ENCODE results near the gene TCHHL1. TPM values are rescaled to one million over a fixed set of nuclear protein-coding genes. Genes with fewer than 3 reads are reported as not detected.

The TCHHL1 gene
- total RNA-seq (not detected), polyA plus RNA-seq (not detected)
- long read RNA-seq, donor 1, result 0 reads
- long read RNA-seq, donor 2, result 0 reads
- long read RNA-seq, donor 3, result 0 reads

DNA sequence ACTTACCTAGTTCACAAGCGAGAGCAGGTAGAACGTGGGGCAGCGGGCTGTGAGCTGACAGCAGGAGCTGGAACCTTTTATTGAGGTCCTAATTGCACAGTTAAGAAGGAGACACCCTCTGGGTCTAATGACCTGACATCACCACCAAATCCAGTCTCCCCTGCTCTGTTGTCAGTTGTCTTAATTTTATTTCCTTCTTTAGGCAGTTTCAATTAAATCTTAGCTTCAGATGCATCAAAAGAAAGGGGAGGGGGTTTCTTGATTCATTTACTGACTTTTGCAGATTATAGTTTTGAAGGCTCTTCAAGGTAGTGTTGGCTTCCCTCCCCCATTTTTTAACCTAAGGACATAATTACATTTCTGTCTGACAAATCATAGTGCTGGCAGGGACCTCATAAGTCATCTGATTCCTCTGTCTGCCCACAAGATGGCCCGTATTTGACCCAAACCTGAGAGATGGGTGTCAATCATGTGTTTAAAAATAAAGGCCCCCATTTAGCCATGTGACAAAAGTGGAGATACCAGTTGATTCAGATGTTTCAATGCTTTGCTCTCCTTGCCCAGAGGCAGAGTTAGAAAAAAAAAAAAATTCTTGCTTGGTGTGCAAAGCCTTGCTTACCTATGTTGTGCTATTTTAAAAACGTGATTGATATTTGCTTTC, at the start of gene TCHHL1:
Gene TCHHL1 (minus strand): TSS at position 51 of the 661 bp plus-strand sequence. CDS start 921 bp downstream, outside the sequence.
- Histone ChIP-seq H3K36me3 (no peaks in the 10 kb centered on the region), H3K9me3 (no peaks in the 10 kb centered on the region), H3K27ac (no peak within 1 kb of the TSS), H3K4me3 (no peak within 1 kb of the TSS), H3K4me1 (ENCODE audit: insufficient read depth) (no peaks in the 10 kb centered on the region), H3K27me3 (no peaks in the 10 kb centered on the region)
- intact Hi-C loops (cut with DNase I), result no loop called here
- no peak for DNase-seq
- no peak for TF ChIP-seq EP300 (IDR thresholded peaks at IDR 0.05)
- TF ChIP-seq, protein P1, sequence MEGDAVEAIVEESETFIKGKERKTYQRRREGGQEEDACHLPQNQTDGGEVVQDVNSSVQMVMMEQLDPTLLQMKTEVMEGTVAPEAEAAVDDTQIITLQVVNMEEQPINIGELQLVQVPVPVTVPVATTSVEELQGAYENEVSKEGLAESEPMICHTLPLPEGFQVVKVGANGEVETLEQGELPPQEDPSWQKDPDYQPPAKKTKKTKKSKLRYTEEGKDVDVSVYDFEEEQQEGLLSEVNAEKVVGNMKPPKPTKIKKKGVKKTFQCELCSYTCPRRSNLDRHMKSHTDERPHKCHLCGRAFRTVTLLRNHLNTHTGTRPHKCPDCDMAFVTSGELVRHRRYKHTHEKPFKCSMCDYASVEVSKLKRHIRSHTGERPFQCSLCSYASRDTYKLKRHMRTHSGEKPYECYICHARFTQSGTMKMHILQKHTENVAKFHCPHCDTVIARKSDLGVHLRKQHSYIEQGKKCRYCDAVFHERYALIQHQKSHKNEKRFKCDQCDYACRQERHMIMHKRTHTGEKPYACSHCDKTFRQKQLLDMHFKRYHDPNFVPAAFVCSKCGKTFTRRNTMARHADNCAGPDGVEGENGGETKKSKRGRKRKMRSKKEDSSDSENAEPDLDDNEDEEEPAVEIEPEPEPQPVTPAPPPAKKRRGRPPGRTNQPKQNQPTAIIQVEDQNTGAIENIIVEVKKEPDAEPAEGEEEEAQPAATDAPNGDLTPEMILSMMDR (IDR thresholded peaks at IDR 0.05), result no peak
- no peak for TF ChIP-seq POLR2A (IDR thresholded peaks at IDR 0.05)
- WGBS, 3 donors, result 62 to 77% (median 67%) methylated on average over 5 of the region's 5 CpGs

DNA sequence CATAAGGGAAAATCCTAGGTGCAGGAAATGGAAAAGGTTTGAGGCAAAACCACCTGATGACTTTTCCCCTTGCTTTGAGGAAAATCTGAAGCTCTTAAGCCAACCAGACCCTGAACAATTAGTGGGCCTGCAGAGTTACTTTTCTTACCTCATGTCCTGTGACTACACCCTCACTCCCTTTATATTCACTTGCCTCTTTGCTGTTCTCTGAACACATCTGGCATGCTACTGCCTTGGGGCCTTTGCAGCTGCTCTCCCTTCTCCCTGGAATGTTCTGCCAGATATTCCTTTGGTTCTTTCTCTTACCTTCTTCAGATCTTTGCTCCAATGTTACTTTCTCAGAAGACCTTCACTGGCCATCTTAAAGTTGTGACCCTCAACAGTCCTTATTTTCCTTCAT, 48.4 kb upstream of the TCHHL1 start:
- Histone ChIP-seq H3K4me3 (no peak overlapping the region), H3K27me3 (no peaks in the 10 kb centered on the region), H3K9me3 (no peaks in the 10 kb centered on the region), H3K36me3 (no peaks in the 10 kb centered on the region), H3K27ac (no peak overlapping the region), H3K4me1 (ENCODE audit: insufficient read depth) (no peaks in the 10 kb centered on the region)
- intact Hi-C loops (cut with DNase I), result no loop called here
- TF ChIP-seq POLR2A (IDR thresholded peaks at IDR 0.05) (no peak), EP300 (IDR thresholded peaks at IDR 0.05) (no peak)
- TF ChIP-seq, protein P1 (IDR thresholded peaks at IDR 0.05), result no peak
- DNase-seq, result no peak

DNA sequence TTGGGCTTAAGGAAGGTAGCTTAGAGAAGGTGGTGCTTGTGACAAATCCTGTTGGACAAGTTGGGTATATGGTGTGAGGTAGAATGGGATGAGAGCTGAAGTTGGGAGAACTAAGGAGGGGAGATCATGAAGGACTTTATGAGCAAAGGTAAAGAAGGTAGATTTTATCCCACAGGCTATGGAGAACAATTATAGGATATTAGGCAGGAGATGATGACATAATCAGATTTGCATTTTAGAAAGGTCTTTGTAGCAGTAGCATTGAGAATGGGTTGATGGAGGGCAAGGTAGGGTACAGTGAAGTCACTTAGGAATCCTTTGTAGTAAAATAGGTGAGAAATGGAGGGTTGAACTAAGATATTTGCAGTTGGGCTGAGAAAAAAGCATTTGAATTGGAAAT, 41.3 kb upstream of the TCHHL1 start:
- DNase-seq, result no peak
- Histone ChIP-seq H3K27me3 (no peaks in the 10 kb centered on the region), H3K4me3 (no peak overlapping the region), H3K36me3 (no peaks in the 10 kb centered on the region), H3K9me3 (no peaks in the 10 kb centered on the region), H3K4me1 (ENCODE audit: insufficient read depth) (no peaks in the 10 kb centered on the region), H3K27ac (no peak overlapping the region)
- TF ChIP-seq EP300 (IDR thresholded peaks at IDR 0.05) (no peak), POLR2A (IDR thresholded peaks at IDR 0.05) (no peak)
- TF ChIP-seq, protein P1 (IDR thresholded peaks at IDR 0.05), result no peak
- intact Hi-C loops (cut with DNase I), result no loop called here

DNA sequence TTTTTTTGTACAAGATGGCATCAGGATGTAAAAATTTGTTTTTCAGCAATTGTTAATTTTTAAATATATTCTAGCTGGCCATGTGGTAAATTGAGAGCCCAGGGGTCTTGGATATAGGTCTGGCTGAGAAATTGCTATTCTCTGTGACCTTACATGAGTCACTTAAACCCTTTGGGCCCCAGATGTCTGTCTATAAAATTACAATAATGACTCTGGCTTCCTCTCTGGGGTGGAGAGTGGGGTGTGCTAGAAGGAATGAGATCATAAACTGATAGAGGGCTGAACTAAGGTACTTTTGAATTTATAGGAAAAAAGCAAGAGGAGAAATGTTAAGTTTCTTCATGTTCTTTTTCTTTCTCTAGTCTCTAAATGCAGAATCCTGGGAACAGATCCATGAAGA, 38.8 kb upstream of the TCHHL1 start:
- Histone ChIP-seq H3K27me3 (no peaks in the 10 kb centered on the region), H3K9me3 (no peaks in the 10 kb centered on the region), H3K36me3 (no peaks in the 10 kb centered on the region), H3K27ac (no peak overlapping the region), H3K4me3 (no peak overlapping the region), H3K4me1 (ENCODE audit: insufficient read depth) (no peaks in the 10 kb centered on the region)
- TF ChIP-seq, protein P1 (IDR thresholded peaks at IDR 0.05), result no peak
- no peak for TF ChIP-seq POLR2A (IDR thresholded peaks at IDR 0.05)
- no peak for DNase-seq
- intact Hi-C loops (cut with DNase I), result no loop called here

Data from ovary (tissue), 10 donors.